K562 (cell line): Measurements from ENCODE around the gene PPFIBP2. TPM values are rescaled to one million over a fixed set of nuclear protein-coding genes. Genes with fewer than 3 reads are reported as not detected.

Source experiments
- ATAC-seq: fragments of 200-7000 bp; cut with Tn5 transposase; 3 replicates; pipeline ENCODE4 v1.9.1; 2020; ENCODE audit warnings: moderate library complexity
- Bru-seq: library from RNA; stranded (reverse); fragments of 400-500 nt; gene quantifications from one replicate; lab custom pipeline; 2021; lab: Mats Ljungman, UMichigan
- BruChase-seq, 2 experiments: library from RNA; stranded (reverse); fragments of 400-500 nt; gene quantifications; one replicate each; lab custom pipeline; 2021; lab: Mats Ljungman, UMichigan
- BruUV-seq: library from RNA; stranded (reverse); fragments of 400-500 nt; replicated peaks from 2 replicates; lab custom pipeline; 2021; lab: Mats Ljungman, UMichigan
- CTCF ChIA-PET: fragments of 300-600 bp; formaldehyde crosslinking; extraction: SDS; loops from one replicate; lab custom pipeline; 2021; ENCODE audit warnings: low intra/inter-chr PET ratio; lab: Yijun Ruan, JAX
- POLR2A ChIA-PET: fragments of 300-600, 350-650 bp; sonication (Branson Sonifier 250); formaldehyde crosslinking; extraction: SDS; loops from one replicate; lab custom pipeline; 2021; ENCODE audit warnings: antibody characterized with exemption, inconsistent platforms; lab: Yijun Ruan, JAX
- DNase-seq, 4 experiments: peaks; one replicate each; pipeline versions ENCODE4 v3.0.0 to v3.0.0-alpha.2; 2011 to 2018; ENCODE audit warnings: low spot score in 3 of 4, mixed read lengths in 3 of 4; ENCODE audit errors: extremely low read depth in 1 of 4
- FAIRE-seq: peaks from 2 replicates; lab custom pipeline; 2011; peaks lifted over from hg19 to GRCh38; lab: Jason Lieb, UNC
- H2AFZ ChIP-seq: 2 replicates; pipeline ENCODE4 v1.6.0; 2011; ENCODE audit warnings: low read depth, low read length, control low read depth, inconsistent platforms
- H3K27ac ChIP-seq: fragments of 200-600 bp; 3 replicates; pipeline ENCODE4 v1.8.0; 2011; ENCODE audit warnings: low read depth, mild to moderate bottlenecking, control low read depth, inconsistent platforms, low read length, moderate library complexity, mixed read lengths; ENCODE audit errors: extremely low read depth
- H3K27me3 ChIP-seq, 2 experiments: fragments of 300-600 bp in 1 of 2; 2 replicates in 1 of 2; 3 replicates in 1 of 2; pipeline versions ENCODE4 v1.6.0 to v1.8.0; 2011; ENCODE audit warnings: inconsistent platforms in 2 of 2, low read length in 2 of 2, mild to moderate bottlenecking in 1 of 2, mixed read lengths in 1 of 2, moderate library complexity in 1 of 2; ENCODE audit not compliant: control insufficient read depth in 2 of 2, insufficient read depth in 2 of 2
- H3K36me3 ChIP-seq: fragments of 300-600 bp; 3 replicates; pipeline ENCODE4 v1.8.0; 2011; ENCODE audit warnings: mild to moderate bottlenecking, low read length, inconsistent platforms; ENCODE audit not compliant: control insufficient read depth, insufficient read depth
- H3K4me1 ChIP-seq, 2 experiments: fragments of 200-600 bp in 1 of 2; replicated peaks in 1 of 2; 2 replicates in 1 of 2; 3 replicates in 1 of 2; pipeline versions ENCODE4 v1.5.1 to v1.8.0; 2011; ENCODE audit warnings: inconsistent platforms in 2 of 2, low read length in 2 of 2, mild to moderate bottlenecking in 1 of 2, mixed read lengths in 1 of 2, moderate library complexity in 1 of 2; ENCODE audit not compliant: control insufficient read depth in 2 of 2, insufficient read depth in 2 of 2
- H3K4me2 ChIP-seq: 2 replicates; pipeline ENCODE4 v1.6.1; 2011; ENCODE audit warnings: low read length, control low read depth, inconsistent platforms, mixed read lengths; ENCODE audit not compliant: insufficient read depth
- H3K4me3 ChIP-seq: fragments of 200-600 bp; sonication (generic), shearing (Covaris generic); 2 replicates; pipeline ENCODE4 v1.5.1; 2016; ENCODE audit warnings: control low read depth, inconsistent platforms
- H3K79me2 ChIP-seq: fragments of 200-600 bp; 3 replicates; pipeline ENCODE4 v1.8.0; 2011; ENCODE audit warnings: low read length, inconsistent platforms; ENCODE audit not compliant: control insufficient read depth, insufficient read depth
- H3K9ac ChIP-seq, 2 experiments: 2 replicates each; pipeline versions ENCODE4 v1.6.0 to v1.6.1; 2011; ENCODE audit warnings: low read depth in 2 of 2, low read length in 2 of 2, control low read depth in 1 of 2, inconsistent platforms in 1 of 2, mild to moderate bottlenecking in 1 of 2, mixed read lengths in 1 of 2; ENCODE audit not compliant: insufficient read depth in 1 of 2
- H3K9me1 ChIP-seq: one replicate; pipeline ENCODE4 v1.6.0; 2011; ENCODE audit warnings: inconsistent platforms, mild to moderate bottlenecking, low read length, moderate library complexity; ENCODE audit not compliant: control insufficient read depth, insufficient read depth
- H3K9me3 ChIP-seq: replicated peaks from 2 replicates; pipeline ENCODE4 v1.5.1; 2011; ENCODE audit warnings: low read depth, low read length, inconsistent platforms; ENCODE audit not compliant: control insufficient read depth, insufficient read depth
- H4K20me1 ChIP-seq: replicated peaks from 2 replicates; pipeline ENCODE4 v1.6.1; 2011; ENCODE audit warnings: low read length, inconsistent platforms, mixed read lengths; ENCODE audit not compliant: control insufficient read depth, insufficient read depth
- ATF1 ChIP-seq, 2 experiments: fragments of 450-650 bp in 1 of 2; IDR thresholded peaks; 2 replicates each; pipeline ENCODE4 v1.6.1; 2016; ENCODE audit warnings: missing compliant biosample characterization in 1 of 2, missing genetic modification characterization in 1 of 2
- CEBPB ChIP-seq: fragments of 450-650 bp; IDR thresholded peaks from 2 replicates; pipeline ENCODE4 v1.6.1; 2016; ENCODE audit warnings: missing genetic modification characterization, missing compliant biosample characterization
- CREB3 ChIP-seq: fragments of 450-650 bp; conservative IDR thresholded peaks from 2 replicates; pipeline ENCODE4 v1.6.1; 2016; ENCODE audit warnings: missing genetic modification characterization, low read depth, mild to moderate bottlenecking, missing compliant biosample characterization, moderate library complexity
- ELK1 ChIP-seq: sonication (generic); formaldehyde crosslinking; IDR thresholded peaks from 2 replicates; pipeline ENCODE4 v1.8.1; 2022; ENCODE audit warnings: missing genetic modification reagents
- JUN ChIP-seq, 2 experiments: sonication (generic) in 1 of 2; formaldehyde crosslinking in 1 of 2; IDR thresholded peaks; 2 replicates each; pipeline versions ENCODE4 v1.6.1 to v1.8.0; 2012 to 2022; ENCODE audit warnings: borderline replicate concordance in 2 of 2, mild to moderate bottlenecking in 2 of 2, improper control_type of control experiment in 1 of 2, low read depth in 1 of 2, low read length in 1 of 2, missing genetic modification reagents in 1 of 2
- NUFIP1 ChIP-seq: fragments of 450-650 bp; IDR thresholded peaks from 2 replicates; pipeline ENCODE4 v1.6.1; 2018; ENCODE audit not compliant: partially characterized antibody
- USF2 ChIP-seq: sonication (generic); formaldehyde crosslinking; IDR thresholded peaks from 2 replicates; pipeline ENCODE4 v1.5.0; 2020; ENCODE audit warnings: missing genetic modification reagents
- ZBTB33 ChIP-seq: sonication (generic); formaldehyde crosslinking; IDR thresholded peaks from 2 replicates; pipeline ENCODE4 v1.8.1; 2023; ENCODE audit warnings: mild to moderate bottlenecking, missing genetic modification reagents
- ZNF212 ChIP-seq: fragments of 450-650 bp; formaldehyde crosslinking; IDR thresholded peaks from 2 replicates; pipeline ENCODE4 v1.4.0; 2020; ENCODE audit warnings: mild to moderate bottlenecking
- WGBS: fragments of 100-300 bp; shearing (Covaris generic); methylation state at CpG from one replicate; pipeline ENCODE4 v1.1.6; 2016; ENCODE audit warnings: low coverage, mixed read lengths; ENCODE audit not compliant: insufficient coverage; ENCODE audit errors: missing lambda C conversion rate; 5-methylcytosine and 5-hydroxymethylcytosine counted together
- in situ Hi-C: fragments of 300-500 bp; cut with MboI; formaldehyde crosslinking; loops from 4 replicates; pipeline ENCODE4 v1.15.0; 2018; ENCODE audit warnings: inconsistent platforms, mixed read lengths
- intact Hi-C: fragments of 100-400 bp; cut with micrococcal nuclease; formaldehyde crosslinking; loops from 2 replicates; pipeline ENCODE4 v1.14.2; 2022
- long read RNA-seq, 3 experiments: library from polyadenylated mRNA in 2 of 3; library from RNA in 1 of 3; unstranded in 2 of 3; stranded (forward) in 1 of 3; transcript quantifications; one replicate each; pipeline ENCODE4 v2.0.0, GENCODE V29; 2019 to 2022
- polyA minus RNA-seq, 3 experiments: library from RNA; depleted of rRNA, polyadenylated mRNA; stranded (reverse); fragments of >200 nt; gene quantifications; 2 replicates each; pipeline ENCODE4 v1.2.3, GENCODE V29; 2011
- polyA plus RNA-seq, 8 experiments: library from polyadenylated mRNA; depleted of rRNA in 4 of 8; stranded (reverse) in 5 of 8; unstranded in 3 of 8; fragments of >200 nt; fragmentation: Nextera tagmentation in 2 of 8; fragmentation: Illumina TruSeq in 1 of 8; extraction: Ambion mirVana in 2 of 8; extraction: Trizol in 1 of 8; gene quantifications; 2 replicates each; pipeline versions ENCODE4 v1.2.1 to v1.2.3, GENCODE V29; 2011 to 2014; ENCODE audit warnings: inconsistent platforms in 1 of 8, missing spikeins in 1 of 8
- total RNA-seq, 7 experiments: library from RNA; depleted of rRNA in 6 of 7; stranded (reverse); fragments of >200 nt in 6 of 7; fragmentation: Illumina TruSeq in 2 of 7; extraction: Trizol in 2 of 7; gene quantifications; 2 replicates each; pipeline versions ENCODE4 v1.2.1 to v1.2.3, GENCODE V29; 2011 to 2021; ENCODE audit warnings: low replicate concordance in 1 of 7

Gene PPFIBP2
- total RNA-seq (2011; cell fraction: chromatin; rRNA removed; ENCODE audit: low replicate concordance): 4.6 and 6.7 TPM in 2 replicates
- total RNA-seq (2011; cell fraction: nucleolus; rRNA removed): 3.5 and 4.5 TPM in 2 replicates
- total RNA-seq (2011; cell fraction: nucleoplasm; rRNA removed): 2.8 and 2.9 TPM in 2 replicates
- 0.68 and 2.1 TPM in 2 replicates for total RNA-seq (2014; rRNA removed)
- total RNA-seq (2014; rRNA removed; fragmentation: Illumina TruSeq; extraction: Trizol): 1.3 and 1.9 TPM in 2 replicates
- 2.7 TPM in 2 replicates for total RNA-seq (2015; rRNA removed; fragmentation: Illumina TruSeq; extraction: Trizol)
- total RNA-seq (2021): 1.2 and 2.4 TPM in 2 replicates
- 0.79 and 2.4 TPM in 2 replicates for polyA plus RNA-seq (2011; rRNA removed)
- 1.1 and 2.1 TPM in 2 replicates for polyA plus RNA-seq (2011; cell fraction: cytosol; rRNA removed)
- polyA plus RNA-seq (2011; cell fraction: nucleus; rRNA removed): 3.7 and 9.6 TPM in 2 replicates
- polyA plus RNA-seq (2012): 2.4 and 4.9 TPM in 2 replicates
- polyA plus RNA-seq (2014; fragmentation: Illumina TruSeq; extraction: Trizol): 1.5 and 3.4 TPM in 2 replicates
- polyA plus RNA-seq (2014; fragmentation: Nextera tagmentation; extraction: Ambion mirVana): 1 to 10 TPM in 1 of 2 experiments, under 1 TPM in 1; 0.18 to 1.1 TPM
- polyA plus RNA-seq (2014; rRNA removed): 1.1 and 2.6 TPM in 2 replicates
- 2.0 and 4.4 TPM in 2 replicates for polyA minus RNA-seq (2011; rRNA and poly(A)+ RNA removed)
- polyA minus RNA-seq (2011; cell fraction: cytosol; rRNA and poly(A)+ RNA removed): 1.7 TPM in 1 of 2 replicates, not detected in the other
- polyA minus RNA-seq (2011; cell fraction: nucleus; rRNA and poly(A)+ RNA removed): 3.0 and 5.3 TPM in 2 replicates
- Bru-seq, nascent RNA: percentile 36 among the genes with signal in this experiment
- BruChase-seq, experiment 1, labeled RNA remaining after a 2-hour chase: percentile 33 among the genes with signal in this experiment
- percentile 33 among the genes with signal in this experiment for BruChase-seq, experiment 2, labeled RNA remaining after a 6-hour chase
- long read RNA-seq, experiment 1: 0 reads
- long read RNA-seq, experiment 2: 0 reads
- long read RNA-seq, experiment 3: 0 reads

- Histone ChIP-seq H3K4me2 (peak within 1 kb of the TSS; percentile 80), H3K4me3 (peak within 1 kb of the TSS; percentile 70), H2AFZ (peak within 1 kb of the TSS; percentile 93), H3K9me3 (no peaks in the 10 kb centered on the region), H3K27ac (peak within 1 kb of the TSS; percentile 22; the same call in 1 of the 3 replicates), H3K27me3 (peaks cover 4 to 28% of the 10 kb centered on the region in 2 experiments; a peak in 4 of 5 replicates), H3K36me3 (no peaks in the 10 kb centered on the region), H3K4me1 (peaks cover 0 to 18% of the 10 kb centered on the region in 2 experiments; a peak in 3 of 5 replicates), H3K9ac (peak within 1 kb of the TSS; percentile 51 to 87), H3K79me2 (no peaks in the 10 kb centered on the region), H3K9me1 (no peaks in the 10 kb centered on the region), H4K20me1 (0 out of 2 replicates have a peak, but pooled peaks cover 2% of the 10 kb centered on the region)
- no TSS peak for BruUV-seq
- ChIA-PET CTCF (interaction anchor here (0.7 kb wide), 1 partner anchor 175 kb away, joined by 3 read pairs; no protein-coding TSS in a partner anchor), POLR2A (interaction anchor here (0.6 to 0.9 kb wide), 2 partner anchors 26 to 138 kb away, joined by 3 to 5 read pairs; no protein-coding TSS in a partner anchor)
- FAIRE-seq (no peak), ATAC-seq (peak; percentile 99), DNase-seq (peak; percentile 72 to 97 (median 94))
- in situ Hi-C loops (no loop called here), intact Hi-C loops (loop anchor here (1.0 kb wide), 1 partner anchor 144 kb away; no protein-coding TSS in a partner anchor)
- WGBS: 3% methylated on average over 38 of the region's 79 CpGs
- no peak for TF ChIP-seq ZBTB33 (CRISPR knock-in tag)
- TF ChIP-seq ZNF212 (CRISPR knock-in tag): no peak
- no peak for TF ChIP-seq ELK1
- TF ChIP-seq CREB3 (tag): no peak
- TF ChIP-seq ATF1 (CRISPR knock-in tag; IDR thresholded peaks at IDR 0.05): no peak
- TF ChIP-seq ATF1 (tag; IDR thresholded peaks at IDR 0.05): no peak
- TF ChIP-seq NUFIP1: no peak
- no peak for TF ChIP-seq CEBPB
- TF ChIP-seq USF2 (CRISPR knock-in tag): peak; percentile 97
- no peak for TF ChIP-seq JUN (IDR thresholded peaks at IDR 0.05; ENCODE audit: borderline replicate concordance, low read depth, low read length)
- TF ChIP-seq JUN (CRISPR knock-in tag; IDR thresholded peaks at IDR 0.05; ENCODE audit: borderline replicate concordance): no peak
These were observed at the start of gene PPFIBP2 for GRCh38 chr11:7513234-7514098. PPFIBP2 (plus strand) TSS chr11:7513999; CDS start chr11:7549476, 35,477 bp downstream.
